ENCODE data around the gene CPXM2. TPM values are rescaled to one million over a fixed set of nuclear protein-coding genes. Genes with fewer than 3 reads are reported as not detected.

Gene CPXM2
- total RNA-seq, 1 experiment from 2014 or later: not detected

GRCh38 chr10:123836418-123837145 lies 55.0 kb downstream of the CPXM2 start:
- TF ChIP-seq CTCF (IDR thresholded peaks at IDR 0.05) (no peak), POLR2AphosphoS5 (IDR thresholded peaks at IDR 0.05; ENCODE audit: low read depth, low read length) (no peak), REST (IDR thresholded peaks at IDR 0.05; ENCODE audit: insufficient read depth in 1 of 2, low read depth in 2 of 2, low read length in 1 of 2) (no peak), SIN3A (IDR thresholded peaks at IDR 0.05; ENCODE audit: borderline replicate concordance, insufficient read depth, low read depth, low read length) (no peak), TCF7L2 (IDR thresholded peaks at IDR 0.05; ENCODE audit: low read depth, low read length) (no peak)
- no peak for ATAC-seq
- DNase-seq (ENCODE audit: low read depth, low spot score): no peak
- H3K27me3 ChIP-seq (ENCODE audit: control insufficient read depth, insufficient read depth, low read length): peaks cover 30% of the 10 kb centered on the region
- no peak overlapping the region for H3K4me3 ChIP-seq (ENCODE audit: low read depth in 2 of 2, low read length in 2 of 2)
- H3K36me3 ChIP-seq (ENCODE audit: control insufficient read depth, insufficient read depth, low read length): no peaks in the 10 kb centered on the region
- BruUV-seq (replicated peaks): no TSS peak
- ChIA-PET CTCF (no interaction called here), POLR2A (no interaction called here)
- H3K27ac ChIP-seq (ENCODE audit: low read length): no peak overlapping the region
- H3K9me3 ChIP-seq (ENCODE audit: control insufficient read depth, insufficient read depth, low read depth, low read length): no peaks in the 10 kb centered on the region
- H3K4me1 ChIP-seq (ENCODE audit: control insufficient read depth, insufficient read depth, low read length): no peaks in the 10 kb centered on the region
- in situ Hi-C loops (cut with HindIII; ENCODE audit: low pct_unique_long_range_greater_than_20kb, low sequenced_read_pairs) (no loop called here), intact Hi-C loops (cut with micrococcal nuclease; ENCODE audit: unreplicated experiment) (no loop called here)

- POLR2A ChIA-PET: no interaction called here
- TF ChIP-seq SIN3A (IDR thresholded peaks at IDR 0.05; ENCODE audit: borderline replicate concordance, insufficient read depth, low read depth, low read length) (no peak), TCF7L2 (IDR thresholded peaks at IDR 0.05; ENCODE audit: low read depth, low read length) (no peak), REST (IDR thresholded peaks at IDR 0.05; ENCODE audit: insufficient read depth in 1 of 2, low read depth in 2 of 2, low read length in 1 of 2) (no peak), CTCF (IDR thresholded peaks at IDR 0.05) (no peak), POLR2AphosphoS5 (IDR thresholded peaks at IDR 0.05; ENCODE audit: low read depth, low read length) (no peak)
- H3K4me3 ChIP-seq (ENCODE audit: low read depth in 2 of 2, low read length in 2 of 2): no peak overlapping the region
- intact Hi-C loops (cut with micrococcal nuclease; ENCODE audit: unreplicated experiment) (no loop called here), in situ Hi-C loops (cut with HindIII; ENCODE audit: low pct_unique_long_range_greater_than_20kb, low sequenced_read_pairs) (no loop called here)
- no peaks in the 10 kb centered on the region for H3K4me1 ChIP-seq (ENCODE audit: control insufficient read depth, insufficient read depth, low read length)
- DNase-seq (ENCODE audit: low read depth, low spot score): no peak
- no peaks in the 10 kb centered on the region for H3K36me3 ChIP-seq (ENCODE audit: control insufficient read depth, insufficient read depth, low read length)
- CTCF ChIA-PET: no interaction called here
- no TSS peak for BruUV-seq (replicated peaks)
- H3K27me3 ChIP-seq (ENCODE audit: control insufficient read depth, insufficient read depth, low read length): peaks cover 27% of the 10 kb centered on the region
- no peak for ATAC-seq
- H3K27ac ChIP-seq (ENCODE audit: low read length): no peak overlapping the region
- no peaks in the 10 kb centered on the region for H3K9me3 ChIP-seq (ENCODE audit: control insufficient read depth, insufficient read depth, low read depth, low read length)
Measured at GRCh38 chr10:123835575-123835974, 56.0 kb downstream of the CPXM2 start.

Data from Panc1 (cell line).